GM18909 (cell line): ENCODE data around the gene ADK.

Experiments used
- ATAC-seq: cut with Tn5 transposase; IDR thresholded peaks from one replicate; pipeline ENCODE4 v1.9.1; 2021; ENCODE audit warnings: mild to moderate bottlenecking; ENCODE audit not compliant: unreplicated experiment, poor library complexity

ADK gene

DNA sequence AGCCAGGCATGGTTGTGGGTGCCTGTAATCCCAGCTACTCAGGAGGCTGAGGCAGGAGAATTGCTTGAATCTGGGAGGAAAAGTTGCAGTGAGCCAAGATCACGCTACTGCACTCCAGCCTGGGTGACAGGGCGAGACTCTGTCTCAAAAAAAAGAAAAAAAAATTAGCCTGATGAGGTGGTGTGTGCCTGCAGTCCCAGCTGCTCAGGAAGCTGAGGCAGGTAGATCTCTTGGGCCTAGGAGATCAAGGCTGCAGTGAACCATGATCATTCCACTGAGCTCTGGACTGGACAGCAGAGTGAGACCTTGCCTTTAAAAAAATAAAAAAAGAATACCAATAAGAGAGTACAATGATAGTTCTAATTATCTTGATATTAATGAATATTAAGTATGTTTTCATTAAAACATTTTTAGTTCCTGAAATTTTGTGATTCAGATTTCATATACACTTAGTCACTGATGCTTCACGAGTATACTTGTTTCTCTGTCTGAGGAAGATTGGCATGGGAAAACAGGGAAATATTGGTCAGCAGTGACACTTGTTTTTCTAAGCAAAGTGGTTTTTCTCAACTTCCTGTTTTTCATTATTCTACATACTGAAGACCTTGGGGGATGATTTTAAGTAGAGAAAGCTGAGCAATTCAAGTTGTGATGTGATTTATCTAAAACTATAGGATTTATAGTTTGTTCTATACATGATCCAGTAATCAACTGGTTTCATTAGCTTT lies 76.8 kb downstream of the ADK start:
- no peak for ATAC-seq

- ATAC-seq, result no peak
These were observed 80.4 kb downstream of the ADK start for GRCh38 chr10:74231375-74231774.

DNA sequence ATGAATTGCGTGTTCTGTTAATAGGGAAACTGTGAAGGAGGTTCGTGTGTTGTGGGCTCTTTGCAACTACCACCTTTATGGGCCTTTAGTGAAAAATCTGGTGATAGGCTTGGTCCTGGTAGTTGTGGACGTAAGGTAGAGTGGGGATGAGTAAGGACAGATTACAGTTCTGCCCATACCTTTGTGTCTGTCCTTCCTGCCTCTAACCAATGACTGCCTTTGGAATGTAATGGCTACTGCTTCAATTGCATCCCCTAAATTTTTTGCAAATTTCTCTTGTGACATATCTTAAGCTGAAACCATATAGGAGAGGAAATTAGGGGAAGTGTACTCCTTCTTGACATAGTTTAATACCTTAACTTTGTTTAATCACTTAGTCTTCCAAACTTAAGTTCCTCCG lies 82.3 kb downstream of the ADK start:
- no peak for ATAC-seq

GRCh38 chr10:74234569-74234968 lies 83.5 kb downstream of the ADK start:
- no peak for ATAC-seq

DNA sequence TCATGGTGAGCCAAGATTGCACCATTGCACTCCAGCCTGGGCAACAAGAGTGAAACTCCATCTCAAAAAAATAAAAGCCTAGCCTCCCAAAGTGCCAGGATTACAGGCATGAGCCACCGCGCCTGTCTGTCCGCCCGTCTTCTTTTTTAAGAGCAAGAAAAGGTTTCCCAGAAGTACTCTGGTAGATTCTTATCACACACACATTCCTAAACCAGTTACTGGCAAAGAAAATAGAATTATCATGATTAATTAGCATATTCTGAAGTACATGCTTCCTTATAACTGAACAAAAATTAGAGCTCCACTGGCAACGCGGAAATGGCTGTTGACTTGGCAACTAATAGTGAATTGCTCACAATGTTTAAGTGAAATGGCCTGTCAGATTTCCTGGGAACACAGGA lies 87.0 kb downstream of the ADK start:
- no peak for ATAC-seq

GRCh38 chr10:74238516-74238915 lies 87.5 kb downstream of the ADK start:
- no peak for ATAC-seq

DNA sequence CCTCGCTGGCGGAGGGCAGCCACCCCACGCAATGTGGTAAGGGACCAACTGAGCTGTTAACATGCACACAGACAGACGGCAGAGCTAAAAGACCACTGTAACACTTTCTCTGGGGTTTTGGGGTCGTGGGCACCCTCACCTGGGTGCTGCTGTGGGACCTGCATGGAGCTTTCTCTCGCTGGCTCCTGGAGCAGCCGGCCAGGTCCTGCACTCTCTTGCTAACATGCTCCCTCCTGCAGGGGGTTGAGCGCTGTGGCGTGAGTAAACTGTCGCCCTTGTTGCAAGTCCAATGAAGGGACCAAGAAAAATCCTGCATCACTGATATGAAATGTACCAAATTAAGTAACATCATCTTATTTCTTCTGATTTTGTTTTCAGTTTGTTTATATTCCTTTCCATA lies 92.0 kb downstream of the ADK start:
- ATAC-seq, result no peak

GRCh38 chr10:74244097-74244685 lies 93.2 kb downstream of the ADK start:
- ATAC-seq, result no peak

DNA sequence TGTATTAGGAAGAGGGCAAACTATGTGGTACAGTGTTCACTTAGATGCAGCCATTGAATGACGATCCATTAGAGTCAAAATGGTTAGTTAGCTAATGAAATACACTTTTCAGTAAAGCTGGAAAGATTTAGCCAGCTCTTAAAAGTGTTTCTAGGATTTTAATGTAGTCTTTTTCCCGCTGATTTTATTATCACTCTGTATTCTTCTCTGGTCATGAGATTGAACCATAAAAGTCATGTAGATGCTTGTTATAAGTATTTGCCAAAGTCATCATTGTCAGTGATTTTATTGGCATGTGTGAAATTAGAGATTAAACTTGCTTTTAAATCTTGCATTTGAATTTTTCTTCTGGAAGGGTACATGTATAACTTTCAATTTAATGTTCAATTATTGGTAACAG lies 93.8 kb downstream of the ADK start:
- ATAC-seq, result no peak

- no peak for ATAC-seq
These were observed 95.5 kb downstream of the ADK start for GRCh38 chr10:74246495-74246894.

DNA sequence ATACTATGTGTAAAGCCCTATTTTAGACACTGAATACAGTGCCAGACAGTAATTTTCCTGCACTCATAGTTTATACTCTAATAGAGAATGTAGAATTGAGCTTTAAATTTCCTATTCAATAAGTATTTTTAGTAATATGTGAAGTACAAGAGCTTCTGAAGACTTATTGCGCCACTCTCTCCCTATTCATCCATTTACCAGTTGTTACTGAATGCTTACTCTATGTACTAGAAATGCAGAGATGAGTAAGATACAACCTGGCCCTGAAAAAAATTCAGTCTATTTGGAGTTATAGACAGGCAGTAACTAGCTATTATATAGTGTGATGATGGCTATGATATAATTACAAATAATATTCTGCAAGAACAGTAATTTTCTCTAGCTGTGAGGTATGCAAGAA lies 98.8 kb downstream of the ADK start:
- ATAC-seq, result no peak

- no peak for ATAC-seq
These were observed 104.2 kb downstream of the ADK start for GRCh38 chr10:74255214-74255613.

DNA sequence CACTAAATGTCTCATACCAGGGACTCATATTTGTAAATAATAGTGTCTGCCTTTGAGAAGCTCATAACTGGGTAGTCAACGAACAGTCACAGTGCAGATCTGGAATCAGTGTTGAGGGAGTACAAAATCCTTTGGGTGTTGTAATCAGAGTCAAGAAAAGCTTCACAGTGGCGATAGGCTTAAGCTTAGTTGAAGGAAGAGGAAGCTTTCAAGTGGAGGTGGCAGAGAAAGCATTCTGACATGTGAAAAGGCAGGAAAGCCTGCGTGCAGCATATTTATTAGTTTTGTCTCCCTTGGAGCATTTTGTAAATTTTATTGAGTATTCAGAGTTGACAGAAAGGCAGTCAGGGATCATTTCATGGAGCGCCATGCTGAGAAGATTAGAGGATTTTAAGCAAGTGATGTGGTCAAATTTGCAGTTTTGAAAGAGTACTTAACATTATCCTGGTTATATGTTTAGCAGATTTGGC lies 104.9 kb downstream of the ADK start:
- ATAC-seq, result no peak

GRCh38 chr10:74262856-74263255 lies 111.8 kb downstream of the ADK start:
- ATAC-seq, result no peak

- ATAC-seq, result no peak
These were observed 113.0 kb downstream of the ADK start for GRCh38 chr10:74263996-74264395.

DNA sequence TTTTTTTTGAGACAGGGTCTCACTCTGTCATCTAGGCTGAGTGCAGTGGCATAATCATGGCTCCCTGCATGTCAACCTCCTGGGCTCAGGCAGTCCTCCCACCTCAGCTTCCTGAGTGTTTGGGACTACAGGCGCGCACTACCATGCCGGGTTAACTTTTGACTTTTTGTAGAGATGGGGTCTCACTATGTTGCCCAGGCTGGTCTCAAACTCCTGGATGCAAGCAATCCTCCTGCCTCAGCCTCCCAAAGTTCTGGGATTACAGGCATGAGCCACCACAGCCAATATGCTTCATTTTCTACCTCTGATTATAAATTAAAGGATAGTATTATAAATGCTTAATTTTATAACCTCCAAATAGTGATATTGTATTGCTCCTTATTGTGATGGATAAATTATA lies 121.3 kb downstream of the ADK start:
- no peak for ATAC-seq

DNA sequence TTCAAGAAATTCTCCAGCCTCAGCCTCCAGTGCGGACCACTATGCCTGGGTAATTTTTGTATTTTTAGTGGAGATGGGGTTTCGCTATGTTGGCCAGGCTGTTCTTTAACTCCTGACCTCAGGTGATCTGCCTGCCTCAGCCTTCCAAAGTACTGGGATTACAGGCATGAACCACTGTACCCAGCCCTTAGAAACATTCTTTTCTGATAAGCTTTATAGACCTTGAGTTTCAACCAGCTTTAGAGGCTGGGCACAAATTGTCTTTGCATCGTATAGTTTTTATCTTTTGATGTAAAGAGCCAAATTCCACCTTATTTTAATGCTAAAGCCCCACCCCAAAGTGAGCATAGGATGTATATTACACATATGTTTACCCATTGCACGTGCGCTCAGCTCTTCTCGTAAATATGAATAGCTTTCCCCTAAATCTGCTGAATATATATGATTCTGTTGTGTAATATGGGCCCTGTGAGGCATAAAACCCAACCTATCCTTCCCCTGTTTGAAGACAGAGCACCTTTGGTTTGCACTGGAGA lies 124.8 kb downstream of the ADK start:
- ATAC-seq, result no peak

DNA sequence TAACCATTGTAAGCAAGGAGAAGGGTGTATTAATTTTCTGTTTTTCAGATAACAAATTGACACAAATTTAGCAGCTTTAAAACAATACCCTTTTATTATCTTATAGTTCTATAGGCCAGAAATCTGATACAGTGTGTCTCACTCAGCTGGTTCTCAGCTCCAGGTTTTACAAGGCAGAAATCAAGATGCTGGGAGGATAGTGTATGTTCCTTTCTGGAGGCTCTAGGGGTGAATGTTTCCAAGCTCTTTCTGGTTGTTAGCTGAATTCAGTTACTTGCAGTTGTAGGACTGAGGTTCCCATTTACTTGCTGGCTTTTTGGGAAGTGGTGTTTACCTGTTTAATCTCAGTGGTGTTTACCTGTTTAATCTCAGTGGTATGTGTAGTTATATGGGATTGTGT lies 125.4 kb downstream of the ADK start:
- ATAC-seq, result no peak

DNA sequence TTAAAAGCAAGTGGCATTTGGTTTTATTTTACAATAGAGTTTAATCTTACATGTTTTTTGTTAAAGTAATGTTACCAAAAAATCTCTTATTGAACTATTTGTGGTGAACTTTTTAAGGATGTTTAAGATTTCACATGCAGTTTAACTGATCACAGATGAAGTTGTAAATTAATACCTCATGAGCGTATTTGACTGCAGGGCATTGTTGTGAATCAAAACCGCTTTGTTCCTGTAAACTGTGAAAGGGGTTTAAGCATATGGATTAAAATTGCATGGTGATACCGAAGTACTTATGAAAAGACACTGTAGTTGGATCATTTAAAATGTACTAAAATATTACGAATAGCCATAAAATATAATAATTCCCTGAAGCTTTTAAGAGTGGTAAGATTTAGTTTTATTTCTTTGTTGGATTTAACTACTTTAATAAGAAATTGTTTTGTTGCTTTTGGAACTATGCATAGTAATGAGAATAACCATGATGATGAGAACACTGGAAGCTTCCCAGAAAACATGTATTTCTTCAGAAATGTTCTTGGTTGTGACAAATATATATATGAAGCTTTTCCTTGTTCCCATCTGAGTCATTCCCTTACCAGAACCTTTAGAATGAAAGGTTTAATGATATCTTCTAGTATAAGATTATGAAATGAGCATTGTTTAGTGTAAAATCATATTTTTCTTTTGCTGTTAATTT lies 131.3 kb downstream of the ADK start:
- no peak for ATAC-seq

DNA sequence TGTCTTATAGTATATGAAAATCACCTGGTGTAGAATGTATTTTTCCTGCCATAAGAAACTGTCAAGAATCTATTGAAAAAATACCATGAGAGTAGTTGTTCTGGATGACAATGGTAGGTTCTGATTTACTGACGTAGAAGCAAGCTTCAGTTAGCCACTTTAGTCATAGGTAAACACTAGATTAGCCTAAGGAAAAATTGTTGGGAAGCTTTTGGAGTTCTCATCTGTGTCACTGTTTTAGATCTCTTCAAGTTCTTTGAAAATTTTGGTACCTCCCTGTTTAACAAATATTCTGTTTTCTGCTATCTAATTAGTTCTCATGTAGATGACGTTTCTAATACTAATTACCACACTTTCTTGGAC lies 131.8 kb downstream of the ADK start:
- no peak for ATAC-seq

- ATAC-seq, result no peak
These were observed 138.2 kb downstream of the ADK start for GRCh38 chr10:74289188-74289587.
